Endothelial cell of umbilical vein (primary cell): ENCODE results near the gene FAM135A. TPM values are rescaled to one million over a fixed set of nuclear protein-coding genes. Genes with fewer than 3 reads are reported as not detected.
"Not testable (repeated sequence)": the region's sequence is repeated elsewhere in the genome, so short reads cannot be mapped to it uniquely, and the experiment has no call there.

Source experiments
- BruUV-seq: library from RNA; stranded (reverse); fragments of 400-500 nt; replicated peaks from 2 replicates; lab custom pipeline; 2021; lab: Mats Ljungman, UMichigan
- CTCF ChIA-PET: fragments of 300-600, 350-600 bp; sonication (Branson Sonifier 250); formaldehyde crosslinking; loops from one replicate; lab custom pipeline; 2021; ENCODE audit warnings: antibody characterized with exemption, inconsistent platforms; lab: Charles Lee
- POLR2A ChIA-PET: fragments of 300-600, 350-600 bp; sonication (Branson Sonifier 250); formaldehyde crosslinking; loops from one replicate; lab custom pipeline; 2021; ENCODE audit warnings: antibody characterized with exemption, inconsistent platforms; lab: Charles Lee
- DNase-seq: peaks from one replicate; pipeline ENCODE4 v3.0.0-alpha.2; 2011; ENCODE audit warnings: low read depth, low spot score
- FAIRE-seq: peaks from 2 replicates; lab custom pipeline; 2011; peaks lifted over from hg19 to GRCh38; lab: Jason Lieb, UNC
- H2AFZ ChIP-seq: 2 replicates; pipeline ENCODE4 v1.6.0; 2012; ENCODE audit warnings: low read depth, low read length, control low read depth, inconsistent platforms
- H3K27ac ChIP-seq: 2 replicates; pipeline ENCODE4 v1.5.1; 2011; ENCODE audit warnings: low read depth, mild to moderate bottlenecking, control low read depth, low read length, moderate library complexity; ENCODE audit not compliant: insufficient read depth
- H3K27me3 ChIP-seq, 2 experiments: 2 replicates each; pipeline versions ENCODE4 v1.6.0 to v1.6.1; 2011; ENCODE audit warnings: low read length in 2 of 2, mixed read lengths in 1 of 2; ENCODE audit not compliant: control insufficient read depth in 2 of 2, insufficient read depth in 2 of 2
- H3K36me3 ChIP-seq, 2 experiments: 2 replicates in 1 of 2; 3 replicates in 1 of 2; pipeline ENCODE4 v1.5.1; 2011; ENCODE audit warnings: low read length in 2 of 2, mild to moderate bottlenecking in 1 of 2, moderate library complexity in 1 of 2; ENCODE audit not compliant: control insufficient read depth in 2 of 2, insufficient read depth in 2 of 2; ENCODE audit errors: extremely low read depth in 1 of 2
- H3K4me1 ChIP-seq: 3 replicates; pipeline ENCODE4 v1.5.1; 2011; ENCODE audit warnings: mild to moderate bottlenecking, low read length; ENCODE audit not compliant: control insufficient read depth, insufficient read depth; ENCODE audit errors: extremely low read depth
- H3K4me2 ChIP-seq: 2 replicates; pipeline ENCODE4 v1.6.1; 2011; ENCODE audit warnings: low read length, control low read depth, mixed read lengths; ENCODE audit not compliant: insufficient read depth
- H3K4me3 ChIP-seq, 3 experiments: fragments of 200-600 bp in 1 of 3; sonication (generic), shearing (Covaris generic) in 1 of 3; replicated peaks in 1 of 3; 2 replicates each; pipeline ENCODE4 v1.5.1; 2011 to 2016; ENCODE audit warnings: control low read depth in 3 of 3, low read length in 3 of 3, mild to moderate bottlenecking in 2 of 3, inconsistent platforms in 1 of 3, low read depth in 1 of 3, moderate library complexity in 1 of 3; ENCODE audit not compliant: insufficient read depth in 1 of 3
- H3K79me2 ChIP-seq: 2 replicates; pipeline ENCODE4 v1.6.0; 2012; ENCODE audit warnings: low read length, inconsistent platforms; ENCODE audit not compliant: control insufficient read depth, insufficient read depth
- H3K9ac ChIP-seq: replicated peaks from 2 replicates; pipeline ENCODE3; 2011; ENCODE audit warnings: low read length, control low read depth; ENCODE audit not compliant: insufficient read depth; ENCODE audit errors: extremely low read depth
- H3K9me1 ChIP-seq: replicated peaks from 3 replicates; pipeline ENCODE4 v1.6.0; 2011; ENCODE audit warnings: mild to moderate bottlenecking, low read length; ENCODE audit not compliant: control insufficient read depth, insufficient read depth; ENCODE audit errors: extremely low read depth
- H3K9me3 ChIP-seq: replicated peaks from 2 replicates; pipeline ENCODE4 v1.5.1; 2012; ENCODE audit warnings: low read length, inconsistent platforms; ENCODE audit not compliant: control insufficient read depth, insufficient read depth
- H4K20me1 ChIP-seq: replicated peaks from 2 replicates; pipeline ENCODE3; 2011; ENCODE audit warnings: mild to moderate bottlenecking, low read length; ENCODE audit not compliant: control insufficient read depth, insufficient read depth; ENCODE audit errors: extremely low read depth
- EZH2 ChIP-seq: IDR thresholded peaks from 2 replicates; pipeline ENCODE4 v1.6.1; 2012; ENCODE audit warnings: borderline replicate concordance, low read depth, mild to moderate bottlenecking, moderate library complexity, low read length, inconsistent platforms; ENCODE audit not compliant: severe bottlenecking
- FOS ChIP-seq: IDR thresholded peaks from 2 replicates; pipeline ENCODE4 v1.6.1; 2011; ENCODE audit warnings: mild to moderate bottlenecking, low read length, moderate library complexity, borderline replicate concordance; ENCODE audit not compliant: insufficient read depth
- GATA2 ChIP-seq: IDR thresholded peaks from 2 replicates; pipeline ENCODE4 v1.7.0; 2011; ENCODE audit warnings: low read depth, mild to moderate bottlenecking, moderate library complexity, mixed read lengths, low read length; ENCODE audit not compliant: insufficient read length, insufficient read depth
- JUN ChIP-seq: IDR thresholded peaks from 2 replicates; pipeline ENCODE4 v1.6.1; 2011; ENCODE audit warnings: borderline replicate concordance, low read depth; ENCODE audit not compliant: insufficient read length, insufficient read depth
- MAX ChIP-seq: IDR thresholded peaks from 2 replicates; pipeline ENCODE4 v1.6.1; 2011; ENCODE audit not compliant: insufficient read depth, insufficient read length
- POLR2A ChIP-seq: IDR thresholded peaks from 2 replicates; pipeline ENCODE4 v1.6.1; 2012; ENCODE audit warnings: low read depth, mild to moderate bottlenecking, control low read depth, low read length
- POLR2AphosphoS5 ChIP-seq: IDR thresholded peaks from 2 replicates; pipeline ENCODE4 v1.6.1; 2012; ENCODE audit warnings: low read depth, mild to moderate bottlenecking, control low read depth, low read length, moderate library complexity; ENCODE audit not compliant: insufficient read depth
- dilution Hi-C: fragments of 300-500 bp; cut with MboI; formaldehyde crosslinking; loops from one replicate; pipeline ENCODE4 v1.15.0; 2019; ENCODE audit warnings: low sequenced_read_pairs; ENCODE audit not compliant: extremely low pct_ligation_motif_present
- intact Hi-C: fragments of 100-400 bp; cut with micrococcal nuclease; formaldehyde crosslinking; loops from one replicate; pipeline ENCODE4 v1.10.0; 2022
- polyA plus RNA-seq, 4 experiments: library from polyadenylated mRNA; depleted of rRNA in 3 of 4; stranded (reverse) in 3 of 4; unstranded in 1 of 4; fragments of >200 nt; gene quantifications; 2 replicates each; pipeline versions ENCODE4 v1.2.1 to v1.2.3, GENCODE V29; 2011 to 2012; ENCODE audit warnings: missing spikeins in 1 of 4
- total RNA-seq: library from RNA; stranded (reverse); gene quantifications from 2 replicates; pipeline ENCODE4 v1.2.3, GENCODE V29; 2021

FAM135A gene
- total and polyA plus RNA-seq, 2 donors (not counting 3 experiments of a cell fraction or from before 2014, with no cell fraction given) = 3.7 to 9.6 TPM

- H3K27me3 ChIP-seq, dilution Hi-C loops, H3K9me3 ChIP-seq, DNase-seq, BruUV-seq, H3K4me3 ChIP-seq, H3K4me1 ChIP-seq, H3K79me2 ChIP-seq, H4K20me1 ChIP-seq, intact Hi-C loops, FAIRE-seq, H3K27ac ChIP-seq, H2AFZ ChIP-seq, H3K36me3 ChIP-seq, POLR2A ChIA-PET, CTCF ChIA-PET, H3K9ac ChIP-seq, H3K4me2 ChIP-seq, H3K9me1 ChIP-seq: not testable (repeated sequence)
Observed at GRCh38 chr6:70552286-70552940, 139.1 kb downstream of the FAM135A start.

GRCh38 chr6:70552974-70553373 lies 139.7 kb downstream of the FAM135A start:
- ChIA-PET POLR2A (no interaction called here), CTCF (no interaction called here)
- TF ChIP-seq GATA2 (no peak), POLR2AphosphoS5 (no peak), FOS (no peak), EZH2 (no peak), POLR2A (no peak), JUN (no peak), MAX (no peak)
- intact Hi-C loops (no loop called here), dilution Hi-C loops (no loop called here)
- H3K27ac ChIP-seq = no peak overlapping the region
- FAIRE-seq (no peak), DNase-seq (no peak)
- H3K4me2 ChIP-seq = no peak overlapping the region
- H4K20me1 ChIP-seq = no peaks in the 10 kb centered on the region
- no peaks in the 10 kb centered on the region for H3K36me3 ChIP-seq
- H3K9me3 ChIP-seq = no peaks in the 10 kb centered on the region
- H3K9ac ChIP-seq = no peak overlapping the region
- H3K4me1 ChIP-seq = no peaks in the 10 kb centered on the region
- BruUV-seq = no TSS peak
- no peaks in the 10 kb centered on the region for H3K27me3 ChIP-seq
- H3K9me1 ChIP-seq = no peaks in the 10 kb centered on the region
- H3K4me3 ChIP-seq = no peak overlapping the region
- no peak overlapping the region for H2AFZ ChIP-seq
- H3K79me2 ChIP-seq = no peaks in the 10 kb centered on the region
